ENCODE measurements around the gene UBE2N. TPM values are rescaled to one million over a fixed set of nuclear protein-coding genes. Genes with fewer than 3 reads are reported as not detected.
A peak's percentile ranks its signal among the peaks of the same experiment; 100 is the strongest.

UBE2N gene, protein sequence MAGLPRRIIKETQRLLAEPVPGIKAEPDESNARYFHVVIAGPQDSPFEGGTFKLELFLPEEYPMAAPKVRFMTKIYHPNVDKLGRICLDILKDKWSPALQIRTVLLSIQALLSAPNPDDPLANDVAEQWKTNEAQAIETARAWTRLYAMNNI
- total RNA-seq, result 10 to 100 TPM; 26.5 to 46.8 (median 30.5) TPM

- DNase-seq, result peak; percentile 93 to 94
- Histone ChIP-seq H3K4me1 (peaks cover 41 to 48% of the 10 kb centered on the region in 2 donors), H3K36me3 (no peaks in the 10 kb centered on the region), H3K4me3 (peak within 1 kb of the TSS; percentile 71 to 99 (median 86)), H3K9me3 (no peaks in the 10 kb centered on the region), H3K27ac (peak within 1 kb of the TSS; percentile 84 to 99 (median 91)), H3K27me3 (no peaks in the 10 kb centered on the region)
- in situ Hi-C loops (cut with MboI; ENCODE audit: low sequenced_read_pairs in 4 of 4), result no loop called here
- TF ChIP-seq, protein P1, sequence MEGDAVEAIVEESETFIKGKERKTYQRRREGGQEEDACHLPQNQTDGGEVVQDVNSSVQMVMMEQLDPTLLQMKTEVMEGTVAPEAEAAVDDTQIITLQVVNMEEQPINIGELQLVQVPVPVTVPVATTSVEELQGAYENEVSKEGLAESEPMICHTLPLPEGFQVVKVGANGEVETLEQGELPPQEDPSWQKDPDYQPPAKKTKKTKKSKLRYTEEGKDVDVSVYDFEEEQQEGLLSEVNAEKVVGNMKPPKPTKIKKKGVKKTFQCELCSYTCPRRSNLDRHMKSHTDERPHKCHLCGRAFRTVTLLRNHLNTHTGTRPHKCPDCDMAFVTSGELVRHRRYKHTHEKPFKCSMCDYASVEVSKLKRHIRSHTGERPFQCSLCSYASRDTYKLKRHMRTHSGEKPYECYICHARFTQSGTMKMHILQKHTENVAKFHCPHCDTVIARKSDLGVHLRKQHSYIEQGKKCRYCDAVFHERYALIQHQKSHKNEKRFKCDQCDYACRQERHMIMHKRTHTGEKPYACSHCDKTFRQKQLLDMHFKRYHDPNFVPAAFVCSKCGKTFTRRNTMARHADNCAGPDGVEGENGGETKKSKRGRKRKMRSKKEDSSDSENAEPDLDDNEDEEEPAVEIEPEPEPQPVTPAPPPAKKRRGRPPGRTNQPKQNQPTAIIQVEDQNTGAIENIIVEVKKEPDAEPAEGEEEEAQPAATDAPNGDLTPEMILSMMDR (IDR thresholded peaks at IDR 0.05 in 4 of 5, conservative IDR thresholded peaks at IDR 0.05 in 1 of 5), result no peak
- TF ChIP-seq POLR2A (IDR thresholded peaks at IDR 0.05), result peak; percentile 83 to 86
- ATAC-seq, result peak; percentile 90
- intact Hi-C loops (cut with DNase I; ENCODE audit: low total_unique reads), result loop anchor here (1.0 kb wide), 1 partner anchor 25 kb away; the partner anchor contains the start of gene MRPL42
Measured at GRCh38 chr12:93441617-93442410, at the start of gene UBE2N. UBE2N (minus strand) TSS chr12:93441947; CDS start chr12:93441884, 63 bp downstream.

DNA sequence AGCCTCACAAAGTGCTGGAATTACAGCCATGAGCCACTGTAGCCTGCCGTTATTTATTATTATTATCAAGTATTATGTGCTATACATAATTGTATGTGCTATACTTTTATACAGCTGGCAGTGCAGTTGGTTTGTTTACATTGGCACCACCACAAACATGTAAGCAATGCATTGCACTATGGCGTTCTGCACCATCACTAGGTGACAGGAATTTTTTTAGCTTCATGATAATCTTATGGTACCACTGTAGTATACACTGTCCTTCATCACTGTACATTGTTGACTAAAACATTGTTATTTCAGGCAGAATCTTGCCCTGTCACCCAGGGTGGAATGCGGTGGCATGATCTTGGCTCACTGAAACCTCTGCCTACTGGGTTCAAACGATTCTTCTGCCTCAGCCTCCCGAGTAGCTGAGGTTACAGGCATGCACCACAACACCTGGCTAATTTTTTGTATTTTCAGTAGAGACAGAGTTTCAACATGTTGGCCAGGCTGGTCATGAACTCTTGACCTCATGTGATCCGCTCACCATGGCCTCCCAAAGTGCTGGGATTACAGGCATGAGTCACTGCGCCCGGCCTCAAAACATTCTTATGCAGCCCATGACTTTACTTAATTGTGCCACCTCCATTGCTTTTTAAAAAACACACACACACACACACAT lies 42.7 kb upstream of the UBE2N start:
- peak in 1 of 2 donors; percentile 23 for DNase-seq
- H3K4me3 ChIP-seq, result no peak overlapping the region
- intact Hi-C loops (cut with DNase I; ENCODE audit: low total_unique reads), result no loop called here
- in situ Hi-C loops (cut with MboI; ENCODE audit: low sequenced_read_pairs in 4 of 4), result no loop called here
- no peaks in the 10 kb centered on the region for H3K27me3 ChIP-seq
- TF ChIP-seq, protein P1 (IDR thresholded peaks at IDR 0.05 in 4 of 5, conservative IDR thresholded peaks at IDR 0.05 in 1 of 5), result no peak
- TF ChIP-seq POLR2A (IDR thresholded peaks at IDR 0.05), result no peak
- no peak for ATAC-seq
- peaks cover 0 to 91% of the 10 kb centered on the region in 2 donors for H3K36me3 ChIP-seq
- H3K4me1 ChIP-seq, result no peaks in the 10 kb centered on the region
- no peak overlapping the region for H3K27ac ChIP-seq
- H3K9me3 ChIP-seq, result no peaks in the 10 kb centered on the region

GRCh38 chr12:93483151-93483807 lies 41.5 kb upstream of the UBE2N start:
- DNase-seq (no peak), ATAC-seq (no peak)
- intact Hi-C loops (cut with DNase I; ENCODE audit: low total_unique reads) (no loop called here), in situ Hi-C loops (cut with MboI; ENCODE audit: low sequenced_read_pairs in 4 of 4) (no loop called here)
- peaks cover 0 to 90% of the 10 kb centered on the region in 2 donors for H3K36me3 ChIP-seq
- no peak for TF ChIP-seq POLR2A (IDR thresholded peaks at IDR 0.05)
- TF ChIP-seq, protein P1 (IDR thresholded peaks at IDR 0.05 in 4 of 5, conservative IDR thresholded peaks at IDR 0.05 in 1 of 5), result no peak
- H3K27me3 ChIP-seq, result no peaks in the 10 kb centered on the region
- no peak overlapping the region for H3K4me3 ChIP-seq
- no peaks in the 10 kb centered on the region for H3K4me1 ChIP-seq
- no peak overlapping the region for H3K27ac ChIP-seq
- H3K9me3 ChIP-seq, result no peaks in the 10 kb centered on the region

- Histone ChIP-seq H3K4me3 (no peak overlapping the region), H3K27ac (no peak overlapping the region), H3K36me3 (peaks cover 0 to 91% of the 10 kb centered on the region in 2 donors), H3K9me3 (no peaks in the 10 kb centered on the region), H3K4me1 (no peaks in the 10 kb centered on the region), H3K27me3 (no peaks in the 10 kb centered on the region)
- DNase-seq (no peak), ATAC-seq (no peak)
- in situ Hi-C loops (cut with MboI; ENCODE audit: low sequenced_read_pairs in 4 of 4) (no loop called here), intact Hi-C loops (cut with DNase I; ENCODE audit: low total_unique reads) (no loop called here)
- no peak for TF ChIP-seq POLR2A (IDR thresholded peaks at IDR 0.05)
- TF ChIP-seq, protein P1 (IDR thresholded peaks at IDR 0.05 in 4 of 5, conservative IDR thresholded peaks at IDR 0.05 in 1 of 5), result no peak
Measured at GRCh38 chr12:93482721-93483120, 41.0 kb upstream of the UBE2N start.

Measured in gastrocnemius medialis (tissue), 4 donors.